ENCODE measurements around the gene DHRS12.

The DHRS12 gene, protein sequence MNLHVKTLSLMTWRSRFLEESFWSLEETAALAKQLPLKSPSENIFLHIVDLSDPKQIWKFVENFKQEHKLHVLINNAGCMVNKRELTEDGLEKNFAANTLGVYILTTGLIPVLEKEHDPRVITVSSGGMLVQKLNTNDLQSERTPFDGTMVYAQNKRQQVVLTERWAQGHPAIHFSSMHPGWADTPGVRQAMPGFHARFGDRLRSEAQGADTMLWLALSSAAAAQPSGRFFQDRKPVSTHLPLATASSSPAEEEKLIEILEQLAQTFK
- 8.7 to 11.4 reads per million in 2 donors for total RNA-seq

DNA sequence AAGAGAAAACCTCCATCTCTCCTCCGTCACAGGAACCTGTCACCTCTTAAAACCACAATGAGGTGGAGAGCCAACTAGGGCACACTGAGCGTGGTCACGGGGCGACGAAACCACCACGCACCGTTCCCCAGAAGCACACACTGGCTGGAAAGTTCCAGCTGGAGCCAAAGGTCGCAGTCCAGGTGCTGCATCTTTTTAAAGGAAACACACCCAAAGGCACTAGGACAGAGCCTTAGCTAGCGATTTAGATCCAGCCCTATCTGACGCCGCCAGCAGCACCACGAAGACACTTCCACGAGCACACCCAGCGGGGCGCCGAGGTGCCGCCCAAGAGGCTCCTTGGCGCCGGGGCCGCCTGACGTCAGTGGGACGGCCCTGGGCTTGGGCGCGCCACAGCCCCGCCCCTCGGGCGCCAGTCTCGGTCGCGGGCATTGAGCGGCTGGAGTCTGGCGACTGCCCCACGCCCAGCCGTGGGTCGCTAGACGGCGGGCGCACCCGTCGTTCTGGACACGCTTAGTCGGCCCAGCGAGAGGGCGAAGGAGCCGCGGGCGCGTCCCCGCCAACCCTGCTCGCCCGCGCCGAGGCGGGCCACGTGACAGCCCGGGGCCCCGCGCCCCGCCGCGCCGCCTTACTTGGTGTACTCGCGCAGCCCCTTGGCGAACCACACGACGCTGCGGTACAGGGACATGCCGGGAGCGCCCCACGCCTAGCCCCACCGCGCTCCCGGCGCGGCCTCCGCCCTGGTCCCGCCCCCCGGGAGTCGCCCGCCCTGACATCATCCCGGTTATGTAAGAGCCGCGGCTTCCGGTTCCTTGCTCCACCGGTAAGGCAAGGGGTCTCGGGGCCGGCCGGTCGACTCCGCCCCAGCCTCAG is at the start of gene DHRS12:
Gene DHRS12 (minus strand): TSS at position 742 of the 873 bp plus-strand sequence. CDS start 4,504 bp downstream, outside the sequence.
- DNase-seq: peak; percentile 67 to 95 (median 83)

DNA sequence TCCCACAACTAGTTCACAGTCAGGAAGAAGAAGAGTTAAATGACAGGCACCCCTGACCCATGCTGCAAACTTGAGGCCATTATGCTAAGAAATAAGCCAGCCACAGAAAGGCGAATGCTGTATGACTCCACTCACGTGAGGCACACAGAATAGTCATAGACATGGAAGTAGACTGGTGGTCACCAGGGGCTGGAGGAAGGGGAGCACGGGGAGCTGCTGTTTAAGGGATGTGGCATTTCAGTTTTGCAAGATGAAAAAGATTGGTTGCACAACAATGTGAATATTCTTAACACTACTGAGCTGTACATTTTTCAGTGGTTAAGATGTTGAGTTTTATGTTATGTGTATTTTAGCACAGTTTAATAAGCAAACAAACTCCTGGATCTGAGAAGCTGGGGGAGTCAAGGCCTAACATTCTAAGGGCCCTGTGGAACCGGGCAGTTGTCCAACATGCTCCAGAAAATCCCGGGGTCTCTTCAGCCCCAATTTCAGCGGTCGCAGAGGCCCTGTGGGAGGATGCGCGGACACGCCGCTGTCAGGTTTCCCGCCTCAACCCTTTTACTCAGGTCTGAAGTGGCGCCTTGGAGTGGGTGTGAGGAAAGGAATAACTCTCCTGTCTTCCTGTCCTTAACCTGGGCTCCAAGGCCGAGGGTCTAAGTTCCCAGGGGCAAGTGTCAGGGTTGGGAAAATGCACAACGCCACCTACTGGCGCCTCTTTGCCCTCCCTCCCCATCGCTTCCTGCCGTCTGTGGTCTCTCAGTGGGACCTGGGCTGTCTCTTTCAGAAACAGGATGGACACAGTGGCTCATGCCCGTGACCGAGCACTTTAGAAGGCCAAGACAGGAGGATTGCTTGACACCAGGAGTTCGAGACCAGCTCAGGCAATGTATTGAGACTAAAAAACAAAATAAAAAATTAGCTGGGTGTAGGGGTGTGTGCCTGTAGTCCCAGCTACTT is 45.5 kb upstream of the DHRS12 start:
- peak in 1 of 5 experiments; percentile 42 for DNase-seq

DNA sequence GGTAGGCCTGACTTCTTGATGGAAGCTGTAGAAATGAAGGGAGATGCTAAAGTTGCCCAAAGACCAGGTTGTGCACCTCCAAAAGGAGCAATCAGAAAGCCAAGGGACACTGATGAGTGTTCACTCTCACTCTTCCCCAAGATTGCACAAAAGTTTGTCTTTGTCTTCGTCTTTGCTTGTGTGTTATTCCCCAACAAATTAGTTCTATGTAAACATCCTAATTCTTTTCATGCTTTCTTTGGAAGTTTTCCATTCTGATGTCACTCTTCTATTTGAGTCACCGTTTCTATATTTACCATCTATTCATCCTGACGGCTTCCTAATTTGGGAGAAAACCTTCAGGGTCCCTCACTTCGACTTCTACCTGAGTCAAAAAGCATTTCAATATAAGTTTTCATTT is 44.7 kb upstream of the DHRS12 start:
- DNase-seq: no peak

DNA sequence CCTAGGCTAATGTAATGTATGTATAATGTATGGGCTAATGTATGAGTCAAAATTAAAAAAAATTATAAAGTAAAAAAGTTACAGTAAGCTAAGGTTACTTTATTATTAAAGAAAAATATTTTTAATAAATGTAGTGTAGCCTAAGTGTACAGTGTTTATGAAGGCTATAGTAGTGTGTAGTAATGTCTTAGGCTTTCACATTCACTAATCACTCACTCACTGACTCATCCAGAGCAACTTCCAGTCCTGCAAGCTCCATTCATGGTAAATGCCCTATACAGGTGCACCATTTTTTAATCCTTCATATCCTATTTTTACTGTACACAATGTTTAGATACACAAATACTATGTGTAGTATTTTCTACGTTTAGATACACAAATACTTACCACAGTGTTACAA is 42.8 kb upstream of the DHRS12 start:
- DNase-seq: no peak

GRCh38 chr13:51845574-51846318 is 41.8 kb upstream of the DHRS12 start:
- no peak for DNase-seq

DNA sequence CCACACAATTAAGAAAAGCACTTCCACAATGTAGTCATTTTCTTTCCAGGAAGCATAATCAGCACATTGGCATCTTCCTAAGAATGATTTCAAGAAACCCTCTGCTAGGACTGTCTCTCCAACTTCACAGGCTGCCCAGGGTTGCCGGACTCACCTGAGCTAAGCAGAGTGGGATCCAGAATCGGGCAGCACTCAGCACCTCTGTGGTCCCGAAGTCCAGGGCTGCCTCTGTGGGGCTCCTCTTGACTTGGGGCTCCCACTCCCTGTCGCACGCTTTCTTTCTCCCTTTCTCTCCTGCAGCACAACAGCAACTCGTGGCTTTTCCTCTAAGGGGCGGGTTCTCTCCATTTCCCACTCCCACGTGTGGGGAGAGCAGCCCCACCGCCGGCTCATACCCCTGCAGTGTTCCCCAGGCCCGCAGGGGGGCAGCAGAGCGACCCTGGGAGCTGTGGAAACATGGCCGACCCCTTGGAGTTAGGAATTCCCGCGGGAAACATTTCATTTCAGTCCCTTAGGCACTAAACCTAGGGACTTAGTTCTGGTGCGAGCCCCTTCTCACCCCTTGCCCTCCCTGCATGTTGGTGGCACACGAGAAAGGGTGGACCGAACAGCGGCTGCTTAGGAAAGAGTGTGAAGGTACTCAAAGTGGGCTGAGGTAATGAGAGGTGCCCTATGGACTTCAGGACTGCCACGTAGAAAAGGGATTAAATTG is 41.1 kb upstream of the DHRS12 start, which contains the start of gene TMEM272:
Gene TMEM272 (minus strand): TSS at position 316 of the 712 bp plus-strand sequence. CDS start 6,647 bp downstream, outside the sequence.
- DNase-seq: peak in 3 of 5 experiments; percentile 27 to 44 (median 34)

DNA sequence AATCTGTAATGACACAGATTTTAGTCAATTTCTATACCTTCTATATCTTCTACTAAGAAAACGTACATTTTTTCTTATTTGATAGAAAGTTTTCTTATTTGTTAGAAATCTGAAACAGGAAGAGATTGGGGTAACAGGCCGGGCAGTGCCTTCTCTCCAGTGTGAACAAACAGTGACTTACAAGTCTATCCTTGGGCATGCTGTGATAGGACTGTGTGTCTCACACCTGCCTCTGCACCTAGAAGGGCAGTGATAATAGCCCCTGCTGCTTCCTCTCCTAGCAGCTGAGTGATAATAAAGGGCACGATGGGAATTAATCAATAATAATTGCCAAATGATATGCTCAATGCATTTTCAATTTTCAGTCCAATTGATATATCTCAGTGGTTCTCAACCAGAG is 39.6 kb upstream of the DHRS12 start:
- no peak for DNase-seq

GRCh38 chr13:51841732-51842131 is 37.8 kb upstream of the DHRS12 start:
- DNase-seq: no peak

- DNase-seq: no peak
These were observed 37.0 kb upstream of the DHRS12 start for GRCh38 chr13:51840917-51841316.

GRCh38 chr13:51839711-51840540 is 36.0 kb upstream of the DHRS12 start:
- DNase-seq: no peak

DNA sequence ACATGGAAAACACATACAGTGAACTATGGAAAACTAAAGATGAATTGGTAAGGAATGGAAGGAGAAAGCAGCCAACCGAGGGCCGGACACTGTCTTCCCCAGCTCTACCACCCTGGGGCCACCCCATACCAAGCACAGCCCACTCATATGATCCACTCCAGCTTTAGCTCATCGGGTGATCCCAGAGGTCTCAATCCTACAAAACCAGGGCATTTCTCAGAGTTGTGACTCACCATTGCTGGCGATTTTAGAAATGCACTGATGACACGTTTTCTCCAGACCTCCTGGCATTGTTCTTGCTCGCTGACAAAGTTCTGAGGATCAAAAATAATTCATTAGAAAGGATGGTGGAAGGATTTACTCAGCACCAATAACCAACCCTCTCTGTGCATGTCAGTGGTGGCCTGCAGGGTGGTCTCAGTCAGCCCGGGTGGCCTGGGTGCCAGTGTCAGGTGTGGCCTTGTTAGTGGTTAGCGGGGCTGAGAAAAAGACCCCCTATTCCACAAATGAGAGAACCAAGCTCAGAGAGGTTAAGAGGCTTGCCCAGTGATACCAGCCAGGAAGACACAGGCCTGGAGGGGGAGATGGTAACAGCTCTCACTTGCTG is 34.4 kb upstream of the DHRS12 start:
- DNase-seq: no peak

DNA sequence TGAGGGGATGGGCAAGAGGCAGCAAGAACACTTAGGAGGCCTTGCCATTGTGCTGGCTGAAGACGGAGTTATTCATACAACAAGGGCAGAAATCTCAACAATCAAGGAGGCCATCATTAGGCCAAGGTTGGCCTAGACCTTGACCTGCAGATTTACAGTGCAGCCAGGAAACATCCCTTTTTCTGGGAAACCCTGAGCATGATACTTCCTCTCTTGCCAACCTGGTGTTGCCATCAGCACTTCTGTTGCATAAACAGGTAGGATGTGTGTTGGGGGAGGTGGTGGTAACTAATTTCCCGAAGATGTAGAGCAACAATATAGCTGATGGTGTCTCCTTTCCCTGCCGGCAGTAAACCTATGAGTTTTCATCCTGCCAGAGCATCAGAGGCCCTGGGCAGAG is 33.1 kb upstream of the DHRS12 start:
- DNase-seq: no peak

DNA sequence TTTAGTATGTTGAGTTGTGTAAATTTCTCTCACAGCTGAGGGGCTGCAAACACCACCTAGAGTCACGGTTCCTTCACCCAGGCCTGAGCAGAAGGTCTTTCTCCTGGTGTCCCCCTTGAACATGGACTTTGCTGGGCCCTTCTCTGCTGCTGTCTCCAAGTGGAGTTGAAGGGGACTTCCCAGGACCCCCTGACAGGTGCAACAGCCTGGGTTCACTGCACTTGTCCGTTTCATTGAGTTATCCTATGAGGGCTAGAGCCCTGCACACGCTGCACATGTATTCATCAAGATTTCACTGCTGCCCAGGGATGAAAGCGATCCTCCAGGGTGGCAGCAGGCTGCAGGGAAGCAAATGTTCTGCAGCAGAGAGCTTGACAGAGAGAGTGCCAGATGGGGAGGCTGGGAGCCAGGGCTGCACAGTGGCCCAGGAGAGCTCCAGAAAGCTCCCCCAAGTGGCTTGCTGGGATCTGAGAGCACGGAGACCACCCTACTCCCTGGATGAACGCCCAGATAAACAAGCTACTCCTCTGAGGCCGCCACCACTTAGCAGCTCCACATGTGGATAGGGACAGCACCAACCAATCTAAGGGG is 30.7 kb upstream of the DHRS12 start:
- no peak for DNase-seq

DNA sequence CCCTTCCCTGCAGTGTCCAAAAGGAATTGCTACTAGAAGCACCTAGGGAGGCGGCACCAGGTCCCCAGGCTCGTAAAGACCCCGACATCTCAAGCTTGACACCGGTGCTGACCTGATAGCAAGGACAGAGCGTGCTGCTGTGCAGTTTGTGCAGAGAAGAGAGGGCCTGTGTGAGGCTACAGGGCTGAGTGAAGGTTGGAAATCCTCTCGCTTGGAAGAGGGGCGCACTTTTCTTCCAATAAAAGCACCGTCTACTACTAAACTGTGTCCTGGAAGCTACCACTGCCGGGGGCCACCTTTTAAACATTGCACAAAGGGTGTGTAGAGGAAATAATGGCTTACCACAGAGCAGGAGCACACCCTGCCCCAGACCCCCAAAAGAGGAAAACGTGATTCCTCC is 30.0 kb upstream of the DHRS12 start:
- DNase-seq: no peak

GRCh38 chr13:51832471-51833152 is 28.6 kb upstream of the DHRS12 start:
- peak in 4 of 5 experiments; percentile 26 to 54 (median 44) for DNase-seq

GRCh38 chr13:51831519-51831918 is 27.6 kb upstream of the DHRS12 start:
- no peak for DNase-seq

DNA sequence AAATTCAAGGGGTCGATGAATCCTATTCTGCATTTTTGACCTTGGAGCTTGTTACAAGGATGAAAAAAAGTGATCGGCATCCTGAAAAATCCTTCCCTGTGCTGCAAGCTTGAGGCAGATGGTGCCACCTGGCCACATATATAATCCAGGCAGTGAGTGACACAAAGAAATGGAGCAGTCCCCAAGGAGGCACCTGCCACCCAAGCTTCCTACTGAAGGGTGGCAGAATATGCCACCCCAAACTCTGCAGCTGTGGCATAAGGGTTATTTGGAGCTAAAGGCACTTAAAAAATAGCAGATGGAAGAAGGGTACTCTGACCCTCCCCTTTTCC is 25.6 kb upstream of the DHRS12 start:
- DNase-seq: no peak

GRCh38 chr13:51828730-51829567 is 25.0 kb upstream of the DHRS12 start:
- DNase-seq: no peak
